HG02623 (cell line): ENCODE measurements around the gene CYP2D6.
"Not testable (repeated sequence)": the region's sequence is repeated elsewhere in the genome, so short reads cannot be mapped to it uniquely, and the experiment has no call there.

Experiments used
- ATAC-seq: cut with Tn5 transposase; IDR thresholded peaks from one replicate; pipeline ENCODE4 v1.9.1; 2021; ENCODE audit warnings: moderate library complexity; ENCODE audit not compliant: unreplicated experiment

The CYP2D6 gene

GRCh38 chr22:42158456-42159132 is 28.0 kb upstream of the CYP2D6 start:
- ATAC-seq: no peak

GRCh38 chr22:42156598-42156997 is 26.0 kb upstream of the CYP2D6 start:
- ATAC-seq: no peak

DNA sequence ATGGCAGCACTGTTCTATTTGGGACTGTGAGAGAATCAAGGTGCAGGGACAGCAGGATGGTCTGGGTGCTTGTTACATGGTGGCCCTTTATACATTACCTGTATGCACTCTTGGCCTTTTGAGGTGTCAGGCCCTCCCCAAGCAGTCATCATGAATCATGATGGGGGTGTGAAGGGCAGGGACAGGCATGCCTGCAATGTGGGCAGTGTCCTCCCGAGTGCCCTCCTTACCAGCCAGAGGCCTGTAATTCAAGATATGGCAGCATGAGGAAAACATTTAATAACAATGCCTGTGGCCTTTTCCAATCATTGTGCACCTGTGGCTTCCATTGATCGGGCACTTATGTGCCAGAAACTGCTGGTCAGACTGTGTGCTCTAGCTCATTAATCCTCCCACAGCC is 25.5 kb upstream of the CYP2D6 start:
- ATAC-seq: no peak

DNA sequence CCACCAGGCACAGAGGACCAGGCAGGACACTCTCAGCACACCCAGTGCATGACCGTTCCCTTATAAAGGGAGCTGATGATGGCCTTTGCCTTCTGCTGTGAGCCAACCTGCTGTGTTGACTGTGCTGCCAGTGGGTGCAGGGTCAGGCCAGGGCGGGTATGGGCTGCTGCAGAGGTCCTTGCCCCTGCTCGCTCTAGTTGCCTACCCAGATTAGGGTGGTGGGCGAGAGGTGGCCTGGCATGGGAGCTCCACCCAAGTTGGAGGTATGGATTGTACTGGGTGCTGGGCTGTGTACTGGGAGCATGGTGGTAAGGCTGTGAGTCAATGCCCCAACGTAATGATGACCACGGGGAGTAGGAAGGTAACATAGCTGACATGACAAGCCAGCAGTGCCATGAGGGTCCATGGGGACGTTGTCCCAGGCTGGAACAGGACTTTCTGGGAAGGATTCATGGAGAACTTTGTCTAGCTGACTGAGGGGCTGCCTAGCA is 24.5 kb upstream of the CYP2D6 start:
- no peak for ATAC-seq

GRCh38 chr22:42154293-42155052 is 23.9 kb upstream of the CYP2D6 start:
- ATAC-seq: no peak

GRCh38 chr22:42152661-42153270 is 22.2 kb upstream of the CYP2D6 start:
- ATAC-seq: no peak

DNA sequence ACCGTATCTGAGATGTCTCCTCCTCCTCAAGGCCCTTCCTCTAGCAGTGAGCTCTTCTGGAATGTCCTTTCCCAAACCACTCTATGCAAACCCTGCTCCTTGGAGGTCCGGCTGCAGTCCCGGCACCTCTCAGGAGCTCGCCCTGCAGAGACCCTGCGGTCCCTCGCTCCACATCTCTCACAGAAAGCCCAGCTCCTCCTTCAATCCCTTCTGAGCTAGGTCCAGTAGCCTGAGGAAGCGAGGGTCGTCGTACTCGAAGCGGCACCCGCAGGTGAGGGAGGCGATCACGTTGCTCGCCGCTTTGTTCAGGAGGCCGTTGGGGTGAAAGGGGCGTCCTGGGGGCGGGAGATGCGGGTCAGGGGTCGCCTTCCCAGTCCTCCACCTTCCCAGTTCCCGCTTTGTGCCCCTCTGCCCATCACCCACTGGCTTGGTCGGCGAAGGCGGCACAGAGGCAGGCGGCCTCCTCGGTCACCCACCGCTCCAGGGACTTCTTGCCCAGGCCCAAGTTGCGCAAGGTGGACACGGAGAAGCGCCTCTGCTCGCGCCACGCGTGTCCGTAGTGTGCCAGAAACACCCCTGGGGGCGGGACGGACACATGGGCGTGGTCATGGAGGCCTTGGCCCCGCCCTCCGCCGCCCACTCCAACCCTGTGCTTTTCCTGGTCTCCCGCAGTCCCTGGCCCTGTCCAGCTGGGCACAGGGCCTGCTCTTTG is 21.5 kb upstream of the CYP2D6 start:
- ATAC-seq: no peak

GRCh38 chr22:42150727-42151590 is 20.3 kb upstream of the CYP2D6 start:
- ATAC-seq: no peak

DNA sequence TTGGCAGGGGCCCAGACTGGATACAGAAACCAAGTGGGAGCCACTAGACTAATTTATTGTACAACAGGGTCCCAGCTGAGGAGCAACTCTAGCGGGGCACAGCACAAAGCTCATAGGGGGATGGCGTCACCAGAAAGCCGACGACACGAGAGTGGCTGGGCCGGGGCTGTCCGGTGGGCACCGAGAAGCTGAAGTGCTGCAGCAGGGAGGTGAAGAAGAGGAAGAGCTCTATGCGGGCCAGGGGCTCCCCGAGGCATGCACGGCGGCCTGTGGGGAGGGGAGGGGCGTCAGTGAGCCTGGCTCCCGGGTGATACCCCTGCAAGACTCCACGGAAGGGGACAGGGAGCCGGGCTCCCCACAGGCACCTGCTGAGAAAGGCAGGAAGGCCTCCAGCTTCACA is 19.2 kb upstream of the CYP2D6 start:
- not testable (repeated sequence) for ATAC-seq

DNA sequence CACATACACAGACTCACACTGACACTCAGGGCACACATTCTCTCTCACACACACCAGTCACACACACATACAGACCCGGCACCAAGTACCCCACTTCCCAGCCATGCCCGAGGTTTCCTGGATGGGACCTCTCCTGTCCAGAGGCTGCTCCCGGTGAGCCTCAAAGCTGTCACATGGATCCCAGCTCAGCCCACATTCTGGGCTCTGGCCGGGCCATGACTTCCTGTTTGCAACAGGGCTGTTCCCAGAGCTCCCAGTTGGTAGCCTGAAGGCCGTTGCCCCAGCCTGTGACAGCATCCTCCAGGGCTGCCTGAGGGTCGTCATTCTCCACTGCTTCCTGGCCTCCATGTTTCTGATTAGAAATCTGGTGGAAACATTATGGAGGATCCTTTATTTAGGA is 14.6 kb upstream of the CYP2D6 start:
- no peak for ATAC-seq

GRCh38 chr22:42143859-42144822 is 13.5 kb upstream of the CYP2D6 start:
- ATAC-seq: not testable (repeated sequence)

DNA sequence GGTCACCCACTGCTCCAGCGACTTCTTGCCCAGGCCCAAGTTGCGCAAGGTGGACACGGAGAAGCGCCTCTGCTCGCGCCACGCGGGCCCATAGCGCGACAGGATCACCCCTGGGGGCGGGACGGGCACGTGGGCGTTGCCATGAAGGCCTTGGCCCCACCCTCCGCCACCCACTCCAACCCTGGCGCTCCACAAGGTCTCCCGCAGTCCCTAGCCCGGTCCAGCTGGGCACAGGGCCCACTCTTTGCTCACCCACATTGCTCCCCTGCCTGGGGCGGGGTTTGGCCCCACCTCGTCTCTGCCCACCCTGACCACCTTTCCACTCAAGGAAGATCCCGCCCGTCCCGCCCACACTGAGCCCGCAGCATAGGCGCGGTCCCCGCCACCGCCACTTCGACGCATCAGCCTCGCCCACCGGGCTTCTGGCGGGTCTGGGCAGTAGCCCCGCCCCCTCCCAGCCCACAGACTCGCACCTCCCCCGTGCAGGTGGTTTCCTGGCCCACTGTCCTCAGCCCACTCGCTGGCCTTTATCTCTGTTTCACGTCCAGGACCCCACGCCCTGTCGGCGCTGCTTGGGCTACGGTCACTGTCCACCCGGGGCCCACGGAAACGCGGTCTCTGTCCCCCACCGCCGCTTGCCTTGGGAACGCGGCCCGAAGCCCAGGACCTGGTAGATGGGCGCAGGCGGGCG is 12.3 kb upstream of the CYP2D6 start:
- no peak for ATAC-seq

- ATAC-seq: not testable (repeated sequence)
Observed at GRCh38 chr22:42141307-42142057, 10.9 kb upstream of the CYP2D6 start.

DNA sequence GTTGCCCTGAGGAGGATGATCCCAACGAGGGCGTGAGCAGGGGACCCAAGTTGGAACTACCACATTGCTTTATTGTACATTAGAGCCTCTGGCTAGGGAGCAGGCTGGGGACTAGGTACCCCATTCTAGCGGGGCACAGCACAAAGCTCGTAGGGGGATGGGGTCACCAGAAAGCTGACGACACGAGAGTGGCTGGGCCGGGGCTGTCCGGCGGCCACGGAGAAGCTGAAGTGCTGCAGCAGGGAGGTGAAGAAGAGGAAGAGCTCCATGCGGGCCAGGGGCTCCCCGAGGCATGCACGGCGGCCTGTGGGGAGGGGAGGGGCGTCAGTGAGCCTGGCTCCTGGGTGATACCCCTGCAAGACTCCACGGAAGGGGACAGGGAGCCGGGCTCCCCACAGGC is 9.5 kb upstream of the CYP2D6 start:
- ATAC-seq: not testable (repeated sequence)

- not testable (repeated sequence) for ATAC-seq
Observed at GRCh38 chr22:42139508-42139907, 8.9 kb upstream of the CYP2D6 start.

- ATAC-seq: no peak
Observed at GRCh38 chr22:42138972-42139371, 8.4 kb upstream of the CYP2D6 start.

DNA sequence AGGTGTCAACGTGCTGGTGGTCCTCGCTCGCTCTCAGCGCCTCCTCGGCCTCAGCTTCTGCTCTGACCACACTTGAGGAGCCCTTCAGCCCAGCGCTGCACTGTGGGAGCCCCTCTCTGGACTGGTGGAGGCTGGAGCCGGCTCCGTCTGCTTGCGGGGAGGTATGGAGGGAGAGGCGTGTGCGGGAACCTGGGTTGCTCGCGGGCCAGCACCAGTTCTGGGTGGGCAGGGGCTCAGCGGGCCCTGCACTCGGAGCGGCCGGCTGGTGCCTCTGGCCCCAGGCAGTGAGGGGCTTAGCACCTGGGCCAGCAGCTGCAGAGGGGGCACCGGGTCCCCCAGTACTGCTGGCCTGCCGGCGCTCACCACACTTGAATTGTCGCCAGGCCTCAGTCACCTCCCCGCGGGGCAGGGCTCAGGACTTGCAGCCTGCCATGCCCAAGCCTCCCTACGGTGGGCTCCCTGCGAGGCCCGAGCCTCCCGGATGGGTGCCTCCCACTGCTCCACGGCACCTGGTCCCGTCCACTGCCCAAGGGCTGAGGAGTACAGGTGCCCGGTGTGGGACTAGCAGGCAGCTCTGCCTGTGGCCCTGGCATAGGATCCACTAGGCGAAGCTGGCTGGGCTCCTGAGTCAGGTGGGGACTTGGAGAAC is 7.6 kb upstream of the CYP2D6 start:
- no peak for ATAC-seq
